Endothelial cell of umbilical vein (primary cell): ENCODE results near the gene FGFR3. TPM values are rescaled to one million over a fixed set of nuclear protein-coding genes. Genes with fewer than 3 reads are reported as not detected.

Experiments used
- BruUV-seq: library from RNA; stranded (reverse); fragments of 400-500 nt; replicated peaks from 2 replicates; lab custom pipeline; 2021; lab: Mats Ljungman, UMichigan
- CTCF ChIA-PET: fragments of 300-600, 350-600 bp; sonication (Branson Sonifier 250); formaldehyde crosslinking; loops from one replicate; lab custom pipeline; 2021; ENCODE audit warnings: antibody characterized with exemption, inconsistent platforms; lab: Charles Lee
- POLR2A ChIA-PET: fragments of 300-600, 350-600 bp; sonication (Branson Sonifier 250); formaldehyde crosslinking; loops from one replicate; lab custom pipeline; 2021; ENCODE audit warnings: antibody characterized with exemption, inconsistent platforms; lab: Charles Lee
- DNase-seq: peaks from one replicate; pipeline ENCODE4 v3.0.0-alpha.2; 2011; ENCODE audit warnings: low read depth, low spot score
- FAIRE-seq: peaks from 2 replicates; lab custom pipeline; 2011; peaks lifted over from hg19 to GRCh38; lab: Jason Lieb, UNC
- H2AFZ ChIP-seq: 2 replicates; pipeline ENCODE4 v1.6.0; 2012; ENCODE audit warnings: low read depth, low read length, control low read depth, inconsistent platforms
- H3K27ac ChIP-seq: 2 replicates; pipeline ENCODE4 v1.5.1; 2011; ENCODE audit warnings: low read depth, mild to moderate bottlenecking, control low read depth, low read length, moderate library complexity; ENCODE audit not compliant: insufficient read depth
- H3K27me3 ChIP-seq, 2 experiments: 2 replicates each; pipeline versions ENCODE4 v1.6.0 to v1.6.1; 2011; ENCODE audit warnings: low read length in 2 of 2, mixed read lengths in 1 of 2; ENCODE audit not compliant: control insufficient read depth in 2 of 2, insufficient read depth in 2 of 2
- H3K36me3 ChIP-seq, 2 experiments: 2 replicates in 1 of 2; 3 replicates in 1 of 2; pipeline ENCODE4 v1.5.1; 2011; ENCODE audit warnings: low read length in 2 of 2, mild to moderate bottlenecking in 1 of 2, moderate library complexity in 1 of 2; ENCODE audit not compliant: control insufficient read depth in 2 of 2, insufficient read depth in 2 of 2; ENCODE audit errors: extremely low read depth in 1 of 2
- H3K4me1 ChIP-seq: 3 replicates; pipeline ENCODE4 v1.5.1; 2011; ENCODE audit warnings: mild to moderate bottlenecking, low read length; ENCODE audit not compliant: control insufficient read depth, insufficient read depth; ENCODE audit errors: extremely low read depth
- H3K4me2 ChIP-seq: 2 replicates; pipeline ENCODE4 v1.6.1; 2011; ENCODE audit warnings: low read length, control low read depth, mixed read lengths; ENCODE audit not compliant: insufficient read depth
- H3K4me3 ChIP-seq, 3 experiments: fragments of 200-600 bp in 1 of 3; sonication (generic), shearing (Covaris generic) in 1 of 3; replicated peaks in 1 of 3; 2 replicates each; pipeline ENCODE4 v1.5.1; 2011 to 2016; ENCODE audit warnings: control low read depth in 3 of 3, low read length in 3 of 3, mild to moderate bottlenecking in 2 of 3, inconsistent platforms in 1 of 3, low read depth in 1 of 3, moderate library complexity in 1 of 3; ENCODE audit not compliant: insufficient read depth in 1 of 3
- H3K79me2 ChIP-seq: 2 replicates; pipeline ENCODE4 v1.6.0; 2012; ENCODE audit warnings: low read length, inconsistent platforms; ENCODE audit not compliant: control insufficient read depth, insufficient read depth
- H3K9ac ChIP-seq: replicated peaks from 2 replicates; pipeline ENCODE3; 2011; ENCODE audit warnings: low read length, control low read depth; ENCODE audit not compliant: insufficient read depth; ENCODE audit errors: extremely low read depth
- H3K9me1 ChIP-seq: replicated peaks from 3 replicates; pipeline ENCODE4 v1.6.0; 2011; ENCODE audit warnings: mild to moderate bottlenecking, low read length; ENCODE audit not compliant: control insufficient read depth, insufficient read depth; ENCODE audit errors: extremely low read depth
- H3K9me3 ChIP-seq: replicated peaks from 2 replicates; pipeline ENCODE4 v1.5.1; 2012; ENCODE audit warnings: low read length, inconsistent platforms; ENCODE audit not compliant: control insufficient read depth, insufficient read depth
- H4K20me1 ChIP-seq: replicated peaks from 2 replicates; pipeline ENCODE3; 2011; ENCODE audit warnings: mild to moderate bottlenecking, low read length; ENCODE audit not compliant: control insufficient read depth, insufficient read depth; ENCODE audit errors: extremely low read depth
- EZH2 ChIP-seq: IDR thresholded peaks from 2 replicates; pipeline ENCODE4 v1.6.1; 2012; ENCODE audit warnings: borderline replicate concordance, low read depth, mild to moderate bottlenecking, moderate library complexity, low read length, inconsistent platforms; ENCODE audit not compliant: severe bottlenecking
- FOS ChIP-seq: IDR thresholded peaks from 2 replicates; pipeline ENCODE4 v1.6.1; 2011; ENCODE audit warnings: mild to moderate bottlenecking, low read length, moderate library complexity, borderline replicate concordance; ENCODE audit not compliant: insufficient read depth
- GATA2 ChIP-seq: IDR thresholded peaks from 2 replicates; pipeline ENCODE4 v1.7.0; 2011; ENCODE audit warnings: low read depth, mild to moderate bottlenecking, moderate library complexity, mixed read lengths, low read length; ENCODE audit not compliant: insufficient read length, insufficient read depth
- JUN ChIP-seq: IDR thresholded peaks from 2 replicates; pipeline ENCODE4 v1.6.1; 2011; ENCODE audit warnings: borderline replicate concordance, low read depth; ENCODE audit not compliant: insufficient read length, insufficient read depth
- MYC ChIP-seq: IDR thresholded peaks from one replicate; pipeline ENCODE4 v1.6.1; 2011; ENCODE audit warnings: mild to moderate bottlenecking, low read depth, low read length
- POLR2A ChIP-seq: IDR thresholded peaks from 2 replicates; pipeline ENCODE4 v1.6.1; 2012; ENCODE audit warnings: low read depth, mild to moderate bottlenecking, control low read depth, low read length
- POLR2AphosphoS5 ChIP-seq: IDR thresholded peaks from 2 replicates; pipeline ENCODE4 v1.6.1; 2012; ENCODE audit warnings: low read depth, mild to moderate bottlenecking, control low read depth, low read length, moderate library complexity; ENCODE audit not compliant: insufficient read depth
- dilution Hi-C: fragments of 300-500 bp; cut with MboI; formaldehyde crosslinking; loops from one replicate; pipeline ENCODE4 v1.15.0; 2019; ENCODE audit warnings: low sequenced_read_pairs; ENCODE audit not compliant: extremely low pct_ligation_motif_present
- intact Hi-C: fragments of 100-400 bp; cut with micrococcal nuclease; formaldehyde crosslinking; loops from one replicate; pipeline ENCODE4 v1.10.0; 2022
- polyA plus RNA-seq, 4 experiments: library from polyadenylated mRNA; depleted of rRNA in 3 of 4; stranded (reverse) in 3 of 4; unstranded in 1 of 4; fragments of >200 nt; gene quantifications; 2 replicates each; pipeline versions ENCODE4 v1.2.1 to v1.2.3, GENCODE V29; 2011 to 2012; ENCODE audit warnings: missing spikeins in 1 of 4
- total RNA-seq: library from RNA; stranded (reverse); gene quantifications from 2 replicates; pipeline ENCODE4 v1.2.3, GENCODE V29; 2021
- TF ChIP-seq, protein P1 (sequence below): IDR thresholded peaks from 2 replicates; pipeline ENCODE4 v1.6.1; 2011; ENCODE audit not compliant: insufficient read depth, insufficient read length
- TF ChIP-seq, protein P2 (sequence below), 2 donors: IDR thresholded peaks; 1 replicate in 1 of 2; 2 replicates in 1 of 2; pipeline ENCODE4 v1.5.1; 2011; ENCODE audit warnings: low read length in 2 of 2, mild to moderate bottlenecking in 2 of 2, moderate library complexity in 2 of 2, control low read depth in 1 of 2, inconsistent platforms in 1 of 2, low read depth in 1 of 2; ENCODE audit not compliant: insufficient read depth in 1 of 2; ENCODE audit errors: extremely low read depth in 1 of 2

Gene FGFR3
- total and polyA plus RNA-seq, 2 donors (not counting 3 experiments of a cell fraction or from before 2014, with no cell fraction given): 0.73 to 1.2 TPM

DNA sequence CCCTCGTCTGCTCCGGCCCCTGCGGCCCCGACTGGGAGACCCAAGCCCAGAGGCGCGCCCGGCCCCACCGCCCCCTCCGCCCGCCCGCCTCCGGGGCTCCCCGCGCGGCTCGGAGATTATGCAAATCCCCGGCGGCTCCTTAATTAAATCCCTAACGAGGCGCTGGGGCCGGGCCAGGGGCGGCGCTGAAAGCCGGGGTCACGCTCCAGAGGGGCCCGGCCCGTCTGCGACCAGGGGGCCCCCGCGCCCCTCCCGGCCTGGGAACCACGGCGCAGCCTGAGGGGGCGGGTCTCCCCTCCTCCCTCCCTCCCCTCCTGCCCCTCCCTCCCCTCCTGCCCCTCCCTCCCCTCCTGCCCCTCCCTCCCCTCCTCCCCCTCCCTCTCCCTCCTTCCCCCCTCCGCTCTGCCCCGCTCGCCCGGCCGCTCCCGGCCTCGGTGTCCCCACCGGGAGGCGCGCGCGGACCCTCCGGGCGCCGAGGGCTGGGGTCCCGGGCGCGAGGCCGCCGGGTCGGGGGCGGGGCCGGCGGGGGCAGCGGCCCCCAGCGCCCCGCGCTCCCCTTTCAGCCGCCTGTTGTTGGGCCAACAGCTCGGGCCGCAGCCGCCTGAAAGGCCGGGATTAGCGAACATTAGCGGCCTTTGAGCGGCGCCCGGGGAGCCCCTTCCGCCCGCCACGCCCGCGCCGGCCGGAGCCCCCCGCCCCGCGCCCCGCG is 25.9 kb upstream of the FGFR3 start:
- intact Hi-C loops: no loop called here
- H3K9me3 ChIP-seq: no peaks in the 10 kb centered on the region

More for the DNA sequence above, 25.9 kb upstream of the FGFR3 start:
- peaks cover 5% of the 10 kb centered on the region for H3K4me1 ChIP-seq
- CTCF ChIA-PET: interaction anchor here (0.9 to 2.0 kb wide), 19 partner anchors 8 to 144 kb away, joined by 3 to 33 read pairs (median 6); partner anchors contain the start of gene FGFR3
- no peaks in the 10 kb centered on the region for H3K9me1 ChIP-seq
- H2AFZ ChIP-seq: no peak overlapping the region
- FAIRE-seq (no peak), DNase-seq (no peak)
- H3K9ac ChIP-seq: no peak overlapping the region
- H3K4me2 ChIP-seq: no peak overlapping the region
- H4K20me1 ChIP-seq: no peaks in the 10 kb centered on the region
- no peak for TF ChIP-seq POLR2A
- no peak for TF ChIP-seq GATA2
- TF ChIP-seq, protein P1, sequence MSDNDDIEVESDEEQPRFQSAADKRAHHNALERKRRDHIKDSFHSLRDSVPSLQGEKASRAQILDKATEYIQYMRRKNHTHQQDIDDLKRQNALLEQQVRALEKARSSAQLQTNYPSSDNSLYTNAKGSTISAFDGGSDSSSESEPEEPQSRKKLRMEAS: no peak
- TF ChIP-seq, protein P2, sequence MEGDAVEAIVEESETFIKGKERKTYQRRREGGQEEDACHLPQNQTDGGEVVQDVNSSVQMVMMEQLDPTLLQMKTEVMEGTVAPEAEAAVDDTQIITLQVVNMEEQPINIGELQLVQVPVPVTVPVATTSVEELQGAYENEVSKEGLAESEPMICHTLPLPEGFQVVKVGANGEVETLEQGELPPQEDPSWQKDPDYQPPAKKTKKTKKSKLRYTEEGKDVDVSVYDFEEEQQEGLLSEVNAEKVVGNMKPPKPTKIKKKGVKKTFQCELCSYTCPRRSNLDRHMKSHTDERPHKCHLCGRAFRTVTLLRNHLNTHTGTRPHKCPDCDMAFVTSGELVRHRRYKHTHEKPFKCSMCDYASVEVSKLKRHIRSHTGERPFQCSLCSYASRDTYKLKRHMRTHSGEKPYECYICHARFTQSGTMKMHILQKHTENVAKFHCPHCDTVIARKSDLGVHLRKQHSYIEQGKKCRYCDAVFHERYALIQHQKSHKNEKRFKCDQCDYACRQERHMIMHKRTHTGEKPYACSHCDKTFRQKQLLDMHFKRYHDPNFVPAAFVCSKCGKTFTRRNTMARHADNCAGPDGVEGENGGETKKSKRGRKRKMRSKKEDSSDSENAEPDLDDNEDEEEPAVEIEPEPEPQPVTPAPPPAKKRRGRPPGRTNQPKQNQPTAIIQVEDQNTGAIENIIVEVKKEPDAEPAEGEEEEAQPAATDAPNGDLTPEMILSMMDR (IDR thresholded peaks at IDR 0.05; ENCODE audit: extremely low read depth in 1 of 2, insufficient read depth in 1 of 2, low read depth in 1 of 2, low read length in 2 of 2): no peak
- TF ChIP-seq MYC: no peak
- TF ChIP-seq EZH2: no peak
- no peak for TF ChIP-seq FOS
- TF ChIP-seq JUN: no peak
- TF ChIP-seq POLR2AphosphoS5: no peak
- peak overlapping the region in 1 of 3 experiments; percentile 33 for H3K4me3 ChIP-seq
- dilution Hi-C loops: no loop called here
- no peak overlapping the region for H3K27ac ChIP-seq
- no peaks in the 10 kb centered on the region for H3K27me3 ChIP-seq
- POLR2A ChIA-PET: no interaction called here
- BruUV-seq: no TSS peak
- H3K79me2 ChIP-seq: no peaks in the 10 kb centered on the region
- H3K36me3 ChIP-seq: no peaks in the 10 kb centered on the region
